Body of pancreas (tissue), 4 donors: Measurements from ENCODE around the gene PGM1.

Source experiments
- POLR2A ChIP-seq, 3 donors: fragments of 450-650 bp; IDR thresholded peaks; one replicate each; pipeline ENCODE4 v1.6.1; 2016; ENCODE audit warnings: antibody characterized with exemption in 3 of 3, mild to moderate bottlenecking in 2 of 3
- TF ChIP-seq, protein P1 (sequence below), 7 experiments: fragments of 450-650 bp in 4 of 7; fragments of 200-600 bp in 3 of 7; sonication (generic) in 3 of 7; IDR thresholded peaks; one replicate each; pipeline ENCODE4 v1.5.1; 2016 to 2019; ENCODE audit warnings: antibody characterized with exemption in 7 of 7

DNA sequence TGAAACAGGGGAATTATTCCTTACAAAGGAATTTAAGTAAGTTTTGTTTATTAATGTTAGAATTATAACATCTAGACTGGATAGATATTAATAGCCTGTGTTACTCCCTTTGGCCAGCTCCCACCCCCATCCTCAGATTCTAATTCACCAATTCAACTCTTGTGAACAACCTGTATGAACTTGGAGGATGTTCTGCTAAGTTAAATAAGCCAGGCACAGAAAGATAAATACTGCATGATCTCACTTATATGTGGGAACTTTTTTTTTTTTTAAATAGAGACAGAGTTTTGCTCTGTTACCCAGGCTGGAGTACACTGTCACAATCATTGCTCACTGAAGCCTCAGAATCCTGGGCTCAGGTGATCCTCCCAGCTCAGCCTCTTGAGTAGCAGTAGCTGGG is 37.7 kb upstream of the PGM1 start:
- TF ChIP-seq, protein P1, sequence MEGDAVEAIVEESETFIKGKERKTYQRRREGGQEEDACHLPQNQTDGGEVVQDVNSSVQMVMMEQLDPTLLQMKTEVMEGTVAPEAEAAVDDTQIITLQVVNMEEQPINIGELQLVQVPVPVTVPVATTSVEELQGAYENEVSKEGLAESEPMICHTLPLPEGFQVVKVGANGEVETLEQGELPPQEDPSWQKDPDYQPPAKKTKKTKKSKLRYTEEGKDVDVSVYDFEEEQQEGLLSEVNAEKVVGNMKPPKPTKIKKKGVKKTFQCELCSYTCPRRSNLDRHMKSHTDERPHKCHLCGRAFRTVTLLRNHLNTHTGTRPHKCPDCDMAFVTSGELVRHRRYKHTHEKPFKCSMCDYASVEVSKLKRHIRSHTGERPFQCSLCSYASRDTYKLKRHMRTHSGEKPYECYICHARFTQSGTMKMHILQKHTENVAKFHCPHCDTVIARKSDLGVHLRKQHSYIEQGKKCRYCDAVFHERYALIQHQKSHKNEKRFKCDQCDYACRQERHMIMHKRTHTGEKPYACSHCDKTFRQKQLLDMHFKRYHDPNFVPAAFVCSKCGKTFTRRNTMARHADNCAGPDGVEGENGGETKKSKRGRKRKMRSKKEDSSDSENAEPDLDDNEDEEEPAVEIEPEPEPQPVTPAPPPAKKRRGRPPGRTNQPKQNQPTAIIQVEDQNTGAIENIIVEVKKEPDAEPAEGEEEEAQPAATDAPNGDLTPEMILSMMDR (IDR thresholded peaks at IDR 0.05): no peak
- TF ChIP-seq POLR2A (IDR thresholded peaks at IDR 0.05): no peak
